Neural progenitor cell (in vitro differentiated cells): Measurements from ENCODE around the gene ZSCAN21. TPM values are rescaled to one million over a fixed set of nuclear protein-coding genes. Genes with fewer than 3 reads are reported as not detected.

Source experiments
- DNase-seq: peaks from one replicate; pipeline ENCODE4 v3.0.0-alpha.2; 2016; ENCODE audit warnings: low spot score
- H2AFZ ChIP-seq: fragments of 200-600 bp; sonication (generic); replicated peaks from 2 replicates; pipeline ENCODE4 v1.6.1; 2016; ENCODE audit warnings: antibody characterized with exemption
- H3F3A ChIP-seq: fragments of 200-600 bp; sonication (generic); 2 replicates; pipeline ENCODE4 v1.6.1; 2016; ENCODE audit warnings: antibody characterized with exemption, low read depth
- H3K27ac ChIP-seq: fragments of 200-600 bp; sonication (generic); 2 replicates; pipeline ENCODE4 v1.5.1; 2016; ENCODE audit warnings: mild to moderate bottlenecking
- H3K27me3 ChIP-seq: fragments of 200-600 bp; sonication (generic); 2 replicates; pipeline ENCODE4 v1.6.1; 2016; ENCODE audit warnings: mild to moderate bottlenecking, moderate library complexity
- H3K36me3 ChIP-seq: fragments of 200-600 bp; sonication (generic); 2 replicates; pipeline ENCODE4 v1.5.1; 2016
- H3K4me1 ChIP-seq: fragments of 200-600 bp; sonication (generic); 2 replicates; pipeline ENCODE4 v1.6.1; 2016; ENCODE audit warnings: mixed run types
- H3K4me2 ChIP-seq: fragments of 200-600 bp; sonication (generic); 2 replicates; pipeline ENCODE4 v1.6.1; 2016
- H3K4me3 ChIP-seq: fragments of 200-600 bp; sonication (generic); 2 replicates; pipeline ENCODE4 v1.5.1; 2016
- H3K79me2 ChIP-seq: fragments of 200-600 bp; sonication (generic); 2 replicates; pipeline ENCODE4 v1.6.1; 2016; ENCODE audit warnings: low read depth
- H3K9ac ChIP-seq: fragments of 200-600 bp; sonication (generic); 2 replicates; pipeline ENCODE4 v1.6.1; 2016
- H3K9me3 ChIP-seq: fragments of 200-600 bp; sonication (generic); 2 replicates; pipeline ENCODE4 v1.5.1; 2016; ENCODE audit warnings: low read depth
- H4K20me1 ChIP-seq: fragments of 200-600 bp; sonication (generic); 2 replicates; pipeline ENCODE4 v1.6.1; 2016; ENCODE audit warnings: low read depth
- H3K27ac Mint-ChIP-seq: 3 replicates; pipeline ENCODE4 v1.8.0; 2021; ENCODE audit warnings: mixed read lengths
- H3K27me3 Mint-ChIP-seq: 2 replicates; pipeline ENCODE4 v1.8.0; 2022; ENCODE audit warnings: low read depth, mild to moderate bottlenecking, inconsistent platforms, moderate library complexity, mixed read lengths; ENCODE audit not compliant: insufficient read depth
- H3K36me3 Mint-ChIP-seq: 3 replicates; pipeline ENCODE4 v1.8.0; 2021; ENCODE audit warnings: mixed read lengths
- H3K4me1 Mint-ChIP-seq: 3 replicates; pipeline ENCODE4 v1.8.0; 2021; ENCODE audit warnings: mixed read lengths
- H3K4me3 Mint-ChIP-seq: 3 replicates; pipeline ENCODE4 v1.8.0; 2021; ENCODE audit warnings: mild to moderate bottlenecking, moderate library complexity, mixed read lengths
- H3K9me3 Mint-ChIP-seq: 3 replicates; pipeline ENCODE4 v1.8.0; 2020; ENCODE audit warnings: mixed read lengths
- EZH2 ChIP-seq: fragments of 200-600 bp; sonication (generic); IDR thresholded peaks from 2 replicates; pipeline ENCODE4 v1.6.1; 2017; ENCODE audit warnings: antibody characterized with exemption, mild to moderate bottlenecking, moderate library complexity
- EZH2phosphoT487 ChIP-seq: fragments of 200-600 bp; sonication (generic); IDR thresholded peaks from 2 replicates; pipeline ENCODE4 v1.6.1; 2017; ENCODE audit warnings: antibody characterized with exemption
- total RNA-seq: library from RNA; depleted of rRNA; stranded (reverse); fragments of >200 nt; gene quantifications from 2 replicates; pipeline ENCODE4 v1.2.3, GENCODE V29; 2015; ENCODE audit warnings: low replicate concordance
- TF ChIP-seq, protein P1 (sequence below): fragments of 200-600 bp; sonication (generic); IDR thresholded peaks from 2 replicates; pipeline ENCODE4 v1.5.1; 2017; ENCODE audit warnings: antibody characterized with exemption, mild to moderate bottlenecking

The ZSCAN21 gene
- total RNA-seq, 1 donor from 2014 or later = 29.0 TPM

DNA sequence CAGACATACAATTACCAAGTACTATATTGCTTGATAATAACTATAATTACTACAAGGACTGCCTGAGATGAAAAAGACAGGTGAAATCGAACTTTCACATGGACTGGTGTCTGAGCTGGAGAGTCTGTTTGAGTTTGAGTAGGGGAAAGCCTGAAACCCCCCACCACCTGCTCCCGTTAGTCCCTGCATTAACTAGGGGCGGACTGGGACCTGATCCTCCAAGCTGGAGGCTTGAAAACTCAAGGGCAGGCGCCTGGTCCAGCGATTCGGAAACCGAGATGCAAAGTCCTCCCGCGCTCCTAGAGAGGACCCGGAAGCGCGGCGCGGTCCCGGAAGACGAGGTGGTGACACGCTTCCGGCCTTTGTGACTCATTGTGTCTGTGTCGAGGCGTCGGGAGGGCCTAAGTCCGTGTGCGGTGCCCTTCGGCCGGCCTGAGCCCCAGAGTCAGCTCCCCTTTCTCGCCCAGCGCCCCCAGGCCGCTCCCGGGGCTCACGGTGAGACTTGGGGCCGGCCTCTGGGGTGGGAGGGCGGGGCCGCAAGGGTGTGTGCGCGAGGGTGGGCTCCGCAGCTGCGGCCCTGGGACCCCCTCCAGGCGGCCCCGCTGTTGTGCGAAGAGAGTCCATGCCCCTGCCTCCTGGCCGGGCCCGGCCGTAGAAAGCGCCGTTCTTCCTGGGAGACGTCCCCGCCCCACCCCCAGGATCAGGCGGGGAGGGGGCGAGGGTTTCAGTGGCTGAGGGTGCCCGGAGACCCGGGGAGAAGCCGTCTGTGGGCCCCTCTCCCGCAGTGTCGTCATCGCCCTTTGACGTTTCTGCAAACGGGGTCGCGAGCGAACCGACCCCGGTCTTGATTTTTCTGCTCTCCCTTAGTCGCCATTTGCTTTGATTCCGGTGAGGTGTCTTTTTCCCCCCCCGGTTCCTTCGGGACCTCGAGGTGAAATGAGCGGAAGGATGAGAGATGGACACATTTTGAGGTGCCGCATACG, 34.1 kb upstream of the ZSCAN21 start, which contains the start of gene ZKSCAN1:
Gene ZKSCAN1, plus strand, starts transcription at position 365 of the 983 bp plus-strand sequence. CDS start 7,911 bp downstream, outside the sequence.
- peak; percentile 96 for DNase-seq
- Histone ChIP-seq H4K20me1 (peaks cover 41% of the 10 kb centered on the region), H3K27me3 (peaks cover 4% of the 10 kb centered on the region), H3K9ac (peak within 1 kb of the TSS; percentile 99), H3K4me1 (peaks cover 9% of the 10 kb centered on the region), H3K79me2 (peaks cover 52% of the 10 kb centered on the region), H3K36me3 (no peaks in the 10 kb centered on the region), H3F3A (no peaks in the 10 kb centered on the region), H3K9me3 (no peaks in the 10 kb centered on the region), H3K4me3 (peak within 1 kb of the TSS; percentile 72), H2AFZ (peak within 1 kb of the TSS; percentile 90), H3K27ac (peak within 1 kb of the TSS; percentile 93), H3K4me2 (peak within 1 kb of the TSS; percentile 89)
- peak within 1 kb of the TSS; percentile 98 for H3K27ac Mint-ChIP-seq
- no peak for TF ChIP-seq EZH2
- no peak for TF ChIP-seq EZH2phosphoT487
- TF ChIP-seq, protein P1, sequence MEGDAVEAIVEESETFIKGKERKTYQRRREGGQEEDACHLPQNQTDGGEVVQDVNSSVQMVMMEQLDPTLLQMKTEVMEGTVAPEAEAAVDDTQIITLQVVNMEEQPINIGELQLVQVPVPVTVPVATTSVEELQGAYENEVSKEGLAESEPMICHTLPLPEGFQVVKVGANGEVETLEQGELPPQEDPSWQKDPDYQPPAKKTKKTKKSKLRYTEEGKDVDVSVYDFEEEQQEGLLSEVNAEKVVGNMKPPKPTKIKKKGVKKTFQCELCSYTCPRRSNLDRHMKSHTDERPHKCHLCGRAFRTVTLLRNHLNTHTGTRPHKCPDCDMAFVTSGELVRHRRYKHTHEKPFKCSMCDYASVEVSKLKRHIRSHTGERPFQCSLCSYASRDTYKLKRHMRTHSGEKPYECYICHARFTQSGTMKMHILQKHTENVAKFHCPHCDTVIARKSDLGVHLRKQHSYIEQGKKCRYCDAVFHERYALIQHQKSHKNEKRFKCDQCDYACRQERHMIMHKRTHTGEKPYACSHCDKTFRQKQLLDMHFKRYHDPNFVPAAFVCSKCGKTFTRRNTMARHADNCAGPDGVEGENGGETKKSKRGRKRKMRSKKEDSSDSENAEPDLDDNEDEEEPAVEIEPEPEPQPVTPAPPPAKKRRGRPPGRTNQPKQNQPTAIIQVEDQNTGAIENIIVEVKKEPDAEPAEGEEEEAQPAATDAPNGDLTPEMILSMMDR = no peak
- no peaks in the 10 kb centered on the region for H3K9me3 Mint-ChIP-seq
- peaks cover 18% of the 10 kb centered on the region for H3K4me1 Mint-ChIP-seq
- H3K36me3 Mint-ChIP-seq = peaks cover 6% of the 10 kb centered on the region
- peaks cover 17% of the 10 kb centered on the region for H3K27me3 Mint-ChIP-seq
- peak within 1 kb of the TSS; percentile 98 for H3K4me3 Mint-ChIP-seq

DNA sequence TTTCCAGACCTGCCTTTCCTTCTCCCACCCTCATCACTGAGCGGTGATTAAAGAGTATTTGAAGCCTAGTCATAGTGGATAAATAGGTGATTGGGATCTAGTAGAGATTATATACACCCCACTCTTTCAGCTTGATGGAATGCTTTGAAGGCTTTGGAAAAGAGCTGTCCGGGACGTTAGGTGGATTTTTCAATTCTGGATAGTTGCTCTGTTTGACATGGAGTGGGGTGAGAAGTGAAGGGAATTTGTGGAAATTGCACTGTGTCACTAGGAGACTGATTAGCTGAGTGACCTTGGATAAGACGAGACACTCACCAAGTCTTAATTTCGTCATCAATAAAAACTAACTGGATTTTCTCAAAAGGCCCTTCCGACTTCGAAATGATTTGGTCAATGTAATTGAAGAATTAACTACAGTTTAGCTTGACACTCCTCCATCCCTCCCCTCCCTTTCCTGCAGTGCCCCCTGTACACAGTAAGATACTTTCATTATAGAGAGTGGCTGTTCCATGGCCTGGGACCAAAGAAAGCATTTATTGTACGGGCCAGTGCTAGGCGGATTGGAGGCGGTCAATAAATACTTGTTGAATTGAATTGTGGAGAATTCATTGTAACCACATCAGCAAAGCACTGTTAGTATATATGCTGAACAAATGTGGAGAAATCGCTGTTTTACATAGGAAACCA, 33.2 kb upstream of the ZSCAN21 start:
- Mint-ChIP-seq H3K27ac (peak overlapping the region; percentile 98), H3K36me3 (peaks cover 6% of the 10 kb centered on the region), H3K9me3 (no peaks in the 10 kb centered on the region), H3K4me1 (peaks cover 18% of the 10 kb centered on the region), H3K27me3 (peaks cover 16% of the 10 kb centered on the region), H3K4me3 (peak overlapping the region; percentile 98)
- Histone ChIP-seq H3K9ac (peak overlapping the region; percentile 99), H3K27ac (no peak overlapping the region), H3K4me1 (peaks cover 9% of the 10 kb centered on the region), H3K36me3 (no peaks in the 10 kb centered on the region), H3K79me2 (peaks cover 60% of the 10 kb centered on the region), H3F3A (no peaks in the 10 kb centered on the region), H4K20me1 (peaks cover 50% of the 10 kb centered on the region), H2AFZ (no peak overlapping the region), H3K4me3 (peak overlapping the region; percentile 72), H3K9me3 (no peaks in the 10 kb centered on the region), H3K27me3 (peaks cover 2% of the 10 kb centered on the region), H3K4me2 (peak overlapping the region; percentile 89)
- DNase-seq = no peak
- TF ChIP-seq, protein P1 = no peak
- TF ChIP-seq EZH2phosphoT487 (no peak), EZH2 (no peak)

DNA sequence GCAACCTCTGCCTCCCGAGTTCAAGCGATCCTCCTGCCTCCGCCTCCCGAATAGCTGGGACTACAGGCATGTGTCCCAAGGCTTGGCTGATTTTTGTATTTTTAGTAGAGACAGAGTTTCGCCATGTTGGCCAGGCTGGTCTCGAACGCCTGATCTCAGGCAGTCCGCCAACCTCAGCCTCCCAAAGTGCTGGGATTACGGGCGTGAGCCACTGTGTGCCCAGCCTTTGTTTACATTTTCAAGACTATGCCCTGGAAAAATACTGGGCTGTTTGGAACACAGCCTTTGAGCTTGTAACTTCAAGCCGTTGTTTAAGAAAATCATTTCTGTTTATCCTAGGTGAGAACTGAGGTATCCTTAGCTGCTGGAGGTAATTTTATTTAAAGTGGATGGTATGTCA, 32.3 kb upstream of the ZSCAN21 start:
- Histone ChIP-seq H4K20me1 (peaks cover 59% of the 10 kb centered on the region), H3K4me3 (peak overlapping the region; percentile 72), H3K9ac (no peak overlapping the region)

More for the DNA sequence above, 32.3 kb upstream of the ZSCAN21 start:
- TF ChIP-seq EZH2phosphoT487 (no peak), EZH2 (no peak)
- TF ChIP-seq, protein P1 = no peak
- Histone ChIP-seq H2AFZ (no peak overlapping the region), H3K27me3 (no peaks in the 10 kb centered on the region), H3K4me1 (peaks cover 9% of the 10 kb centered on the region), H3K36me3 (no peaks in the 10 kb centered on the region), H3K79me2 (peaks cover 70% of the 10 kb centered on the region), H3F3A (no peaks in the 10 kb centered on the region), H3K27ac (no peak overlapping the region), H3K9me3 (no peaks in the 10 kb centered on the region), H3K4me2 (peak overlapping the region; percentile 89)
- no peak for DNase-seq
- Mint-ChIP-seq H3K4me3 (peak overlapping the region; percentile 48), H3K9me3 (no peaks in the 10 kb centered on the region), H3K4me1 (peaks cover 18% of the 10 kb centered on the region), H3K36me3 (peaks cover 6% of the 10 kb centered on the region), H3K27me3 (peaks cover 13% of the 10 kb centered on the region), H3K27ac (no peak overlapping the region)
